HepG2 (cell line): ENCODE data around the gene TOB1. TPM values are rescaled to one million over a fixed set of nuclear protein-coding genes. Genes with fewer than 3 reads are reported as not detected.

ENCODE experiments used
- ATF7 ChIP-seq, 2 experiments: fragments of 450-650 bp in 1 of 2; sonication (generic) in 1 of 2; formaldehyde crosslinking in 1 of 2; IDR thresholded peaks; 2 replicates each; pipeline versions ENCODE4 v1.4.0 to v1.6.1; 2016 to 2020; ENCODE audit warnings: antibody characterized with exemption in 1 of 2, mild to moderate bottlenecking in 1 of 2, missing genetic modification reagents in 1 of 2
- CAMTA2 ChIP-seq: sonication (generic); formaldehyde crosslinking; IDR thresholded peaks from 2 replicates; pipeline ENCODE4 v1.4.0; 2020; ENCODE audit warnings: mild to moderate bottlenecking, missing genetic modification reagents, borderline replicate concordance
- FOXC1 ChIP-seq: sonication (generic); formaldehyde crosslinking; IDR thresholded peaks from 2 replicates; pipeline ENCODE4 v1.8.0; 2022; ENCODE audit warnings: mild to moderate bottlenecking, missing genetic modification reagents, borderline replicate concordance
- FOXK1 ChIP-seq: sonication (generic); formaldehyde crosslinking; IDR thresholded peaks from 2 replicates; pipeline ENCODE4 v1.4.0; 2020; ENCODE audit warnings: low read depth, missing genetic modification reagents, borderline replicate concordance
- FOXP1 ChIP-seq, 2 experiments: fragments of 450-650 bp in 1 of 2; IDR thresholded peaks; 2 replicates each; pipeline ENCODE4 v1.6.1; 2017 to 2018; ENCODE audit warnings: antibody characterized with exemption in 1 of 2
- HNRNPK ChIP-seq: fragments of 200-400 bp; formaldehyde crosslinking; IDR thresholded peaks from 2 replicates; pipeline ENCODE4 v1.6.1; 2018; ENCODE audit warnings: low read length, low read depth, moderate library complexity, mild to moderate bottlenecking; ENCODE audit not compliant: poor library complexity, severe bottlenecking
- JARID2 ChIP-seq: sonication (generic); formaldehyde crosslinking; IDR thresholded peaks from 2 replicates; pipeline ENCODE4 v1.8.1; 2023; ENCODE audit warnings: missing genetic modification reagents, inconsistent platforms; ENCODE audit not compliant: insufficient replicate concordance
- LBX2 ChIP-seq: sonication (generic); formaldehyde crosslinking; IDR thresholded peaks from 2 replicates; pipeline ENCODE4 v1.5.0; 2020; ENCODE audit warnings: missing genetic modification reagents, mild to moderate bottlenecking, borderline replicate concordance
- MED1 ChIP-seq: sonication (generic); formaldehyde crosslinking; IDR thresholded peaks from 2 replicates; pipeline ENCODE4 v1.4.0; 2020; ENCODE audit warnings: missing genetic modification reagents
- MLXIP ChIP-seq: sonication (generic); formaldehyde crosslinking; IDR thresholded peaks from 2 replicates; pipeline ENCODE4 v1.9.0; 2021; ENCODE audit warnings: missing genetic modification reagents, borderline replicate concordance
- NFE2L1 ChIP-seq: sonication (generic); formaldehyde crosslinking; IDR thresholded peaks from 2 replicates; pipeline ENCODE4 v1.4.0; 2020; ENCODE audit warnings: missing genetic modification reagents, mild to moderate bottlenecking, borderline replicate concordance
- RFX1 ChIP-seq: fragments of 450-650 bp; IDR thresholded peaks from 2 replicates; pipeline ENCODE4 v1.6.1; 2017
- RXRA ChIP-seq: sonication (generic); formaldehyde crosslinking; IDR thresholded peaks from 2 replicates; pipeline ENCODE4 v1.5.1; 2020; ENCODE audit warnings: missing genetic modification reagents
- SKI ChIP-seq: fragments of 450-650 bp; IDR thresholded peaks from one replicate; pipeline ENCODE4 v1.6.1; 2018; ENCODE audit warnings: mild to moderate bottlenecking; ENCODE audit not compliant: partially characterized antibody
- SOX5 ChIP-seq: IDR thresholded peaks from 2 replicates; pipeline ENCODE4 v1.6.1; 2016; ENCODE audit warnings: borderline replicate concordance
- THYN1 ChIP-seq: sonication (generic); formaldehyde crosslinking; IDR thresholded peaks from 2 replicates; pipeline ENCODE4 v1.8.1; 2023; ENCODE audit warnings: low read depth, mild to moderate bottlenecking, moderate library complexity, missing genetic modification reagents, borderline replicate concordance
- UBTF ChIP-seq: sonication (generic); formaldehyde crosslinking; IDR thresholded peaks from 2 replicates; pipeline ENCODE4 v1.4.0; 2020; ENCODE audit warnings: mild to moderate bottlenecking, missing genetic modification reagents
- ZIK1 ChIP-seq: sonication (generic); formaldehyde crosslinking; IDR thresholded peaks from 2 replicates; pipeline ENCODE4 v1.5.0; 2020; ENCODE audit warnings: mild to moderate bottlenecking, low read depth, missing genetic modification reagents, borderline replicate concordance
- ZNF138 ChIP-seq: sonication (generic); formaldehyde crosslinking; IDR thresholded peaks from 2 replicates; pipeline ENCODE4 v1.5.0; 2020; ENCODE audit warnings: mild to moderate bottlenecking, low read depth, missing genetic modification reagents
- ZNF33B ChIP-seq: sonication (generic); formaldehyde crosslinking; IDR thresholded peaks from 2 replicates; pipeline ENCODE4 v1.5.1; 2020; ENCODE audit warnings: mild to moderate bottlenecking, missing genetic modification reagents
- polyA plus RNA-seq, 8 experiments: library from polyadenylated mRNA; depleted of rRNA in 3 of 8; stranded (reverse) in 7 of 8; unstranded in 1 of 8; fragments of >200 nt; fragmentation: Illumina TruSeq in 4 of 8; extraction: Trizol in 4 of 8; gene quantifications; 2 replicates each; pipeline versions ENCODE4 v1.2.1 to v1.2.3, GENCODE V29; 2011 to 2016; ENCODE audit warnings: low read depth in 4 of 8, missing spikeins in 1 of 8, mixed read lengths in 1 of 8; ENCODE audit not compliant: insufficient read depth in 1 of 8
- total RNA-seq, 5 experiments: library from RNA; depleted of rRNA; stranded (reverse); fragments of >200 nt; fragmentation: Illumina TruSeq; extraction: Trizol; gene quantifications; 2 replicates each; pipeline ENCODE4 v1.2.3, GENCODE V29; 2016; ENCODE audit warnings: low read depth in 1 of 5

Gene TOB1
- total and polyA plus RNA-seq, 2 of the 13 experiments (the other 11 are each of a cell fraction or from before 2014, with no cell fraction given) = 21.9 to 57.7 TPM

GRCh38 chr17:50909765-50910605 is 43.8 kb upstream of the TOB1 start (continued):
- no peak for TF ChIP-seq UBTF (CRISPR knock-in tag)
- TF ChIP-seq FOXP1 (IDR thresholded peaks at IDR 0.05) = no peak
- TF ChIP-seq FOXP1 (CRISPR knock-in tag; IDR thresholded peaks at IDR 0.05) = peak; percentile 4; the same call in 1 of the 2 replicates
- peak; percentile 92 for TF ChIP-seq RXRA (CRISPR knock-in tag)
- no peak for TF ChIP-seq HNRNPK
- TF ChIP-seq NFE2L1 (CRISPR knock-in tag) = no peak
- TF ChIP-seq ZNF33B = no peak
- TF ChIP-seq CAMTA2 = no peak
- TF ChIP-seq MED1 (CRISPR knock-in tag) = peak; percentile 92
- TF ChIP-seq JARID2 (CRISPR knock-in tag) = no peak
- TF ChIP-seq RFX1 = no peak
- TF ChIP-seq LBX2 (CRISPR knock-in tag) = peak; percentile 88; the same call in 1 of the 2 replicates
- peak; percentile 91; the same call in 1 of the 2 replicates for TF ChIP-seq MLXIP (CRISPR knock-in tag)
- TF ChIP-seq ZIK1 (CRISPR knock-in tag) = peak; percentile 40; the same call in 1 of the 2 replicates
- no peak; the same call in 1 of the 2 replicates for TF ChIP-seq FOXC1 (CRISPR knock-in tag)
- TF ChIP-seq ATF7 (IDR thresholded peaks at IDR 0.05) = no peak
- 0 out of 2 replicates have a peak, but pooled peaks have one; percentile 34 for TF ChIP-seq ATF7 (CRISPR knock-in tag; IDR thresholded peaks at IDR 0.05)
- TF ChIP-seq FOXK1 (CRISPR knock-in tag) = peak; percentile 54; the same call in 1 of the 2 replicates
- no peak for TF ChIP-seq THYN1 (CRISPR knock-in tag)
- TF ChIP-seq ZNF138 (CRISPR knock-in tag) = peak; percentile 74; the same call in 1 of the 2 replicates
- TF ChIP-seq SKI = no peak
- peak; percentile 43; the same call in 1 of the 2 replicates for TF ChIP-seq SOX5
